DOHH2 (cell line): Measurements from ENCODE around the gene NOL9.

Experiments
- H3F3A ChIP-seq: fragments of 200-600 bp; sonication (generic), shearing (Covaris generic); 2 replicates; pipeline ENCODE4 v1.6.0; 2016; ENCODE audit warnings: antibody characterized with exemption, mild to moderate bottlenecking; ENCODE audit not compliant: control insufficient read depth, insufficient read depth
- H3K27ac ChIP-seq: fragments of 200-600 bp; sonication (generic); 2 replicates; pipeline ENCODE4 v1.5.1; 2014; ENCODE audit warnings: low read depth, mild to moderate bottlenecking, low read length, moderate library complexity
- H3K27me3 ChIP-seq: fragments of 200-600 bp; sonication (generic); 2 replicates; pipeline ENCODE4 v1.6.1; 2014; ENCODE audit warnings: mild to moderate bottlenecking, low read length, mixed read lengths; ENCODE audit not compliant: control insufficient read depth
- H3K36me3 ChIP-seq: fragments of 200-600 bp; sonication (generic); 2 replicates; pipeline ENCODE4 v1.6.1; 2014; ENCODE audit warnings: mild to moderate bottlenecking, low read length, moderate library complexity, mixed read lengths; ENCODE audit not compliant: control insufficient read depth
- H3K4me1 ChIP-seq: fragments of 200-600 bp; sonication (generic); 2 replicates; pipeline ENCODE4 v1.6.1; 2014; ENCODE audit warnings: mild to moderate bottlenecking, low read length, mixed read lengths; ENCODE audit not compliant: control insufficient read depth
- H3K4me2 ChIP-seq: fragments of 200-600 bp; sonication (generic); 2 replicates; pipeline ENCODE4 v1.6.0; 2014; ENCODE audit warnings: mild to moderate bottlenecking, low read length, moderate library complexity
- H3K4me3 ChIP-seq: fragments of 200-600 bp; sonication (generic); 2 replicates; pipeline ENCODE4 v1.5.1; 2014; ENCODE audit warnings: mild to moderate bottlenecking, low read length, mixed read lengths
- H3K79me2 ChIP-seq: fragments of 200-600 bp; sonication (generic); 2 replicates; pipeline ENCODE4 v1.6.1; 2014; ENCODE audit warnings: mild to moderate bottlenecking, low read length, mixed read lengths; ENCODE audit not compliant: control insufficient read depth
- H3K9me2 ChIP-seq: fragments of 200-600 bp; sonication (generic); replicated peaks from 2 replicates; pipeline ENCODE4 v1.6.1; 2014; ENCODE audit warnings: mild to moderate bottlenecking, low read length, mixed read lengths; ENCODE audit not compliant: control insufficient read depth
- H3K9me3 ChIP-seq: fragments of 200-600 bp; sonication (generic); 2 replicates; pipeline ENCODE4 v1.6.1; 2014; ENCODE audit warnings: antibody characterized with exemption, low read length, mixed read lengths; ENCODE audit not compliant: control insufficient read depth, insufficient read depth
- H4K20me1 ChIP-seq: fragments of 200-600 bp; sonication (generic); 2 replicates; pipeline ENCODE4 v1.6.0; 2014; ENCODE audit warnings: low read depth, mild to moderate bottlenecking, antibody characterized with exemption, low read length, moderate library complexity; ENCODE audit not compliant: control insufficient read depth, insufficient read depth
- CTCF ChIP-seq: fragments of 200-600 bp; sonication (generic); IDR thresholded peaks from one replicate; pipeline ENCODE4 v1.5.1; 2014; ENCODE audit warnings: antibody characterized with exemption, mild to moderate bottlenecking, low read depth, low read length; ENCODE audit not compliant: poor library complexity, severe bottlenecking
- EZH2phosphoT487 ChIP-seq: fragments of 200-600 bp; sonication (generic); IDR thresholded peaks from 2 replicates; pipeline ENCODE4 v1.6.1; 2017; ENCODE audit warnings: borderline replicate concordance, mild to moderate bottlenecking, antibody characterized with exemption, low read length, moderate library complexity, mixed read lengths

Gene NOL9

GRCh38 chr1:6474815-6475282 is 79.5 kb downstream of the NOL9 start:
- Histone ChIP-seq H3K79me2 (no peaks in the 10 kb centered on the region), H4K20me1 (no peaks in the 10 kb centered on the region), H3K4me2 (no peak overlapping the region), H3K4me3 (no peak overlapping the region), H3K36me3 (no peaks in the 10 kb centered on the region), H3K27ac (no peak overlapping the region), H3K4me1 (no peaks in the 10 kb centered on the region), H3F3A (no peaks in the 10 kb centered on the region), H3K27me3 (no peaks in the 10 kb centered on the region), H3K9me2 (no peaks in the 10 kb centered on the region), H3K9me3 (no peaks in the 10 kb centered on the region)
- TF ChIP-seq CTCF (no peak), EZH2phosphoT487 (no peak)

DNA sequence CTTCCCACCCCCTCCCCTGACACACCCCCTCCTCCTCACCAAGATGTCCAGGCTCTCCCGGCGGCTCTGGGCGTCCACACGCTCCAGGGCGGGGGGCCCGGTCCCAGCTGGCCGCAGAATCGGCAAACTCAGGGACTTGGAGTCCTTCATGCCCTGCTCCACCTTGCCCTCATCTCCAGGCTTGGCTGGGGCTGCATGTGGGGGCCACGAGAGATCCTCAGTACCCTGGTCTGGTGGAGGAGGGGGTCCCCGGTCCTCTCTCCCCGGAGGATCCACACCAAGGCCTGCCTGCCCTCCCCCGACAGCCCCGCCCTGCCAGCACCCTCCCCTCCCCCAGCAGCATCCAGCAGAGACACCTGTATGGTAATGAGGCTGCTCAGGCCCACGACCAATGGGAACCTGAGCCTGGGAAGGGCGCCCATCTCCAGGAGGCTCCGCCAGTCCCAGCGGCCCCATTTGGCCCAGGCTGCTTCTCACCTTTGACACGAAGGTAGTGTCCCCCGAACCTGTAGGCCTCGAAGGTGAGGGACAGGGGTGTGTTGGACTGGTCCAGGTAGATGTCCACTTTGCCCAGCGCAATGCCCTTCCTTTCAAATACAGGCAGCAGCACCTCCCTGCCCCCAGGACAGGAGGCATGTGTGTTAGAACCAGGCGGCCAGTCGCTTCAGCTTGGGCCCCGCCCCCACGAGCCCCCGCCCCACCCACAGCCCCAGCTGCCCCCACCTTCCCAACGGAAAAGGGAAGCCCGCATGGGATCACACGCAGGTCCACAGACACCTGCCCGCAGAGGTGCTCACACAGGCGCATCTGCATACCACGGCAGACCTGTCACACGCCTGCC is 80.1 kb downstream of the NOL9 start:
- Histone ChIP-seq H3K27me3 (no peaks in the 10 kb centered on the region), H3K27ac (no peak overlapping the region), H4K20me1 (no peaks in the 10 kb centered on the region), H3K9me2 (no peaks in the 10 kb centered on the region), H3K36me3 (no peaks in the 10 kb centered on the region), H3F3A (no peaks in the 10 kb centered on the region), H3K9me3 (no peaks in the 10 kb centered on the region), H3K79me2 (no peaks in the 10 kb centered on the region), H3K4me2 (no peak overlapping the region), H3K4me3 (no peak overlapping the region), H3K4me1 (no peaks in the 10 kb centered on the region)
- TF ChIP-seq EZH2phosphoT487: no peak
- no peak for TF ChIP-seq CTCF

DNA sequence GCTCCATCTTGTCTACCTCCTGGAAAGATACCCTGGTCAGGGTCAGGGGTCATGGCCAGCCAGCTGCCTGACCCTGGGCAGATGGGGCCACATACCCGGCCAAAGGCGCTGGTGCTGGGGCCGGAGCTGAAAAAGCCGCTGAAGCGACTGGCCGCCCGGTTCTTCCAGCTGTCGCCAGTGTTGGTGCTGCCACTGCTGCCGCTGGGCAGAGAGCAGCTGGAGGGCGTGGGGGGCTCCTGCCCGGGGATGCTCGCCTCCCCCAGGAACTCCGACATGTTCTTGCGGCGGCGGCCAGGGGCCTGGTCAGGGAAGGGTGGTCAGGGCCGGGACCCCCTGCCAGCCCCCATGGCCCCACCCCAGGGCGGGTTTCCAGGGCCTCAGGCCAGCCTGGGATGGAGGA is 81.2 kb downstream of the NOL9 start:
- no peak overlapping the region for H3K4me3 ChIP-seq
- H3K9me2 ChIP-seq: no peaks in the 10 kb centered on the region
- no peaks in the 10 kb centered on the region for H3K79me2 ChIP-seq
- H3F3A ChIP-seq: no peaks in the 10 kb centered on the region
- no peak overlapping the region for H3K27ac ChIP-seq
- H4K20me1 ChIP-seq: no peaks in the 10 kb centered on the region
- no peak for TF ChIP-seq CTCF
- no peak for TF ChIP-seq EZH2phosphoT487
- H3K4me2 ChIP-seq: no peak overlapping the region
- H3K4me1 ChIP-seq: no peaks in the 10 kb centered on the region
- no peaks in the 10 kb centered on the region for H3K27me3 ChIP-seq
- H3K36me3 ChIP-seq: no peaks in the 10 kb centered on the region
- H3K9me3 ChIP-seq: no peaks in the 10 kb centered on the region
